Heart left ventricle (tissue), 13 donors: ENCODE results near the gene EPHB1.

ENCODE experiments used
- POLR2A ChIP-seq, 2 donors: fragments of 450-650 bp; IDR thresholded peaks; one replicate each; pipeline ENCODE4 v1.6.1; 2017; ENCODE audit warnings: antibody characterized with exemption in 2 of 2, mild to moderate bottlenecking in 2 of 2, moderate library complexity in 2 of 2
- TF ChIP-seq, protein P1 (sequence below), 12 donors: fragments of 200-600 bp; sonication (generic) in 4 of 12; IDR thresholded peaks; one replicate each; pipeline versions ENCODE4 v1.5.0 to v1.8.0; 2018 to 2022; ENCODE audit warnings: antibody characterized with exemption in 12 of 12, mild to moderate bottlenecking in 5 of 12
- donor health status: ischemic (EF 13 %, LVEDD 7.1; RV severe dilation, severe dysfunction).
- donor health status: DM: no; HTN: yes; CAD: no.
- donor health status: DM: no; HTN: no; CAD: no.
- donor health status: ischemic (EF 25% LVEDD 6.9; RV normal size, moderate dysfunction).
- donor health status: ischemic (EF 25% LVEDD 5.7; RV mildly dilated, moderate dysfunction).
- donor health status: ischemic (EF 35%, LVEDD 5.7; RV mildly dilated, moderate dysfunction).
- donor health status: nonischemic (EF 11% LVEDD 7.7; RV severe dilation, severe dysfunction).
- donor health status: DM: yes; HTN: yes; CAD: no.
- donor health status: PGD.
- donor health status: ischemic (EF 29% LVEDD 5.4; RV normal size, mild dysfunction).
- donor health status: nonischemic (EF 23%, LVEDD 6.1; RV moderate dilation, normal function).

DNA sequence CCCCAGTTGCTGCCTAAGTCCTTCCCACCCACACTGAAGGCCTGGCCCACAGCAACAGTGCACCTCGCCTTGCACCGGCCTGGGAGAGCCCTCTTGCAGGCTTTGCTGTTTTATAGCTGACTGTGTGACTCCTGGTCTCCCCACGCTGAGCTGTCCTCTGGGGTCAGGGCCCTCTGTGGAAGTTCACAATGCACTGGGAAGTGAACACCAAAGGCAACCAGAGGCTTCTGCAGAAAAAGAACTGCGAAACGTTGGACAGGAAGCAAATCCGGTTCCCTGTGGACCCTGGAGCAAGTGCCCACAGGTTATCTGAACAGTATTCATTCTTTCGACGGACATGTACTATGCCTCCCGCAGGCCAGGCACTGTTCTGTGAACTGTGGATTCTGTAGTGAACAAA lies 737 bp upstream of the EPHB1 start:
- TF ChIP-seq, protein P1, sequence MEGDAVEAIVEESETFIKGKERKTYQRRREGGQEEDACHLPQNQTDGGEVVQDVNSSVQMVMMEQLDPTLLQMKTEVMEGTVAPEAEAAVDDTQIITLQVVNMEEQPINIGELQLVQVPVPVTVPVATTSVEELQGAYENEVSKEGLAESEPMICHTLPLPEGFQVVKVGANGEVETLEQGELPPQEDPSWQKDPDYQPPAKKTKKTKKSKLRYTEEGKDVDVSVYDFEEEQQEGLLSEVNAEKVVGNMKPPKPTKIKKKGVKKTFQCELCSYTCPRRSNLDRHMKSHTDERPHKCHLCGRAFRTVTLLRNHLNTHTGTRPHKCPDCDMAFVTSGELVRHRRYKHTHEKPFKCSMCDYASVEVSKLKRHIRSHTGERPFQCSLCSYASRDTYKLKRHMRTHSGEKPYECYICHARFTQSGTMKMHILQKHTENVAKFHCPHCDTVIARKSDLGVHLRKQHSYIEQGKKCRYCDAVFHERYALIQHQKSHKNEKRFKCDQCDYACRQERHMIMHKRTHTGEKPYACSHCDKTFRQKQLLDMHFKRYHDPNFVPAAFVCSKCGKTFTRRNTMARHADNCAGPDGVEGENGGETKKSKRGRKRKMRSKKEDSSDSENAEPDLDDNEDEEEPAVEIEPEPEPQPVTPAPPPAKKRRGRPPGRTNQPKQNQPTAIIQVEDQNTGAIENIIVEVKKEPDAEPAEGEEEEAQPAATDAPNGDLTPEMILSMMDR (IDR thresholded peaks at IDR 0.05), result no peak
- no peak for TF ChIP-seq POLR2A (IDR thresholded peaks at IDR 0.05)
